KMS-11 (cell line): ENCODE results near the gene SRSF4.
"Not testable (repeated sequence)": the region's sequence is repeated elsewhere in the genome, so short reads cannot be mapped to it uniquely, and the experiment has no call there.

ENCODE experiments used
- H2AFZ ChIP-seq: fragments of 200-600 bp; sonication (generic); 2 replicates; pipeline ENCODE4 v1.6.1; 2016; ENCODE audit warnings: antibody characterized with exemption, mixed run types, low read depth
- H3K27ac ChIP-seq: fragments of 200-600 bp; sonication (generic); 2 replicates; pipeline ENCODE4 v1.6.1; 2016; ENCODE audit warnings: mild to moderate bottlenecking, mixed run types
- H3K27me3 ChIP-seq: fragments of 200-600 bp; sonication (generic); 2 replicates; pipeline ENCODE4 v1.6.1; 2017; ENCODE audit warnings: mild to moderate bottlenecking, low read depth, mixed run types, moderate library complexity; ENCODE audit not compliant: insufficient read depth
- H3K36me3 ChIP-seq: fragments of 200-600 bp; sonication (generic); 2 replicates; pipeline ENCODE4 v1.6.1; 2017; ENCODE audit warnings: mild to moderate bottlenecking, mixed run types; ENCODE audit not compliant: insufficient read depth
- H3K4me1 ChIP-seq: fragments of 200-600 bp; sonication (generic); 2 replicates; pipeline ENCODE4 v1.6.1; 2016; ENCODE audit warnings: mild to moderate bottlenecking, low read depth, mixed run types; ENCODE audit not compliant: poor library complexity, severe bottlenecking
- H3K4me2 ChIP-seq: fragments of 200-600 bp; sonication (generic); 2 replicates; pipeline ENCODE4 v1.7.0; 2016; ENCODE audit warnings: mild to moderate bottlenecking, mixed run types
- H3K4me3 ChIP-seq: fragments of 200-600 bp; sonication (generic); IDR thresholded peaks from 2 replicates; pipeline ENCODE4 v1.6.1; 2017; ENCODE audit warnings: low read depth, low read length, mixed read lengths; ENCODE audit not compliant: insufficient read depth
- H3K79me2 ChIP-seq: fragments of 200-600 bp; sonication (generic); 2 replicates; pipeline ENCODE4 v1.6.1; 2016; ENCODE audit warnings: low read depth, mixed run types; ENCODE audit not compliant: insufficient read depth
- H3K9ac ChIP-seq: fragments of 200-600 bp; sonication (generic); 2 replicates; pipeline ENCODE4 v1.6.1; 2016; ENCODE audit warnings: mild to moderate bottlenecking, mixed run types
- H4K20me1 ChIP-seq: fragments of 200-600 bp; sonication (generic); 2 replicates; pipeline ENCODE4 v1.6.1; 2016; ENCODE audit warnings: mild to moderate bottlenecking, mixed run types; ENCODE audit not compliant: insufficient read depth
- CTCF ChIP-seq: fragments of 200-600 bp; sonication (generic); conservative IDR thresholded peaks from 2 replicates; pipeline ENCODE4 v1.6.1; 2017; ENCODE audit warnings: low read depth, mild to moderate bottlenecking, antibody characterized with exemption, low read length, moderate library complexity, mixed read lengths

The SRSF4 gene

GRCh38 chr1:29117381-29117780, 64.3 kb downstream of the SRSF4 start:
- Histone ChIP-seq H3K36me3 (peaks cover 3% of the 10 kb centered on the region; the same call in 1 of the 2 replicates), H3K27me3 (no peaks in the 10 kb centered on the region), H3K4me2 (no peak overlapping the region), H2AFZ (no peak overlapping the region), H3K79me2 (no peaks in the 10 kb centered on the region), H3K4me3 (no peak overlapping the region), H3K9ac (no peak overlapping the region), H4K20me1 (no peaks in the 10 kb centered on the region), H3K4me1 (no peaks in the 10 kb centered on the region), H3K27ac (no peak overlapping the region)
- no peak for TF ChIP-seq CTCF

GRCh38 chr1:29114654-29115053, 67.0 kb downstream of the SRSF4 start:
- no peaks in the 10 kb centered on the region for H3K4me1 ChIP-seq
- H4K20me1 ChIP-seq, result no peaks in the 10 kb centered on the region
- no peak for TF ChIP-seq CTCF
- H3K36me3 ChIP-seq, result peaks cover 3% of the 10 kb centered on the region; the same call in 1 of the 2 replicates
- H3K27me3 ChIP-seq, result no peaks in the 10 kb centered on the region
- no peak overlapping the region for H3K4me2 ChIP-seq
- no peak overlapping the region for H3K27ac ChIP-seq
- H3K9ac ChIP-seq, result no peak overlapping the region
- no peak overlapping the region for H3K4me3 ChIP-seq
- no peak overlapping the region for H2AFZ ChIP-seq
- no peaks in the 10 kb centered on the region for H3K79me2 ChIP-seq

GRCh38 chr1:29113413-29114117, 68.1 kb downstream of the SRSF4 start:
- Histone ChIP-seq H3K79me2 (no peaks in the 10 kb centered on the region), H3K36me3 (peaks cover 3% of the 10 kb centered on the region; the same call in 1 of the 2 replicates), H3K4me3 (no peak overlapping the region), H3K27me3 (no peaks in the 10 kb centered on the region), H3K4me1 (no peaks in the 10 kb centered on the region), H3K27ac (no peak overlapping the region), H2AFZ (no peak overlapping the region), H3K4me2 (no peak overlapping the region), H3K9ac (no peak overlapping the region), H4K20me1 (no peaks in the 10 kb centered on the region)
- no peak for TF ChIP-seq CTCF

- TF ChIP-seq CTCF, result no peak
- Histone ChIP-seq H3K4me1 (no peaks in the 10 kb centered on the region), H3K36me3 (peaks cover under 1% of the 10 kb centered on the region; the same call in 1 of the 2 replicates), H3K27me3 (no peaks in the 10 kb centered on the region), H3K27ac (no peak overlapping the region), H4K20me1 (no peaks in the 10 kb centered on the region), H3K9ac (no peak overlapping the region), H2AFZ (no peak overlapping the region), H3K79me2 (no peaks in the 10 kb centered on the region), H3K4me3 (no peak overlapping the region), H3K4me2 (no peak overlapping the region)
Measured at GRCh38 chr1:29112705-29113412, 68.8 kb downstream of the SRSF4 start.

GRCh38 chr1:29108041-29108440, 73.7 kb downstream of the SRSF4 start:
- not testable (repeated sequence) for H3K27ac ChIP-seq, H3K27me3 ChIP-seq, H3K4me2 ChIP-seq, H3K36me3 ChIP-seq, H4K20me1 ChIP-seq, H3K79me2 ChIP-seq, H3K9ac ChIP-seq, H2AFZ ChIP-seq, H3K4me1 ChIP-seq, H3K4me3 ChIP-seq
